K562 (cell line): ENCODE results near the gene OCIAD1. TPM values are rescaled to one million over a fixed set of nuclear protein-coding genes. Genes with fewer than 3 reads are reported as not detected.

ENCODE experiments used
- CXXC5 ChIP-seq: fragments of 250-450 bp; sonication (Bioruptor Pico); IDR thresholded peaks from 2 replicates; pipeline ENCODE4 v1.8.0; 2022; ENCODE audit warnings: inconsistent platforms, mild to moderate bottlenecking, moderate library complexity
- EWSR1 ChIP-seq: fragments of 450-650 bp; IDR thresholded peaks from 2 replicates; pipeline ENCODE4 v1.6.1; 2018; ENCODE audit warnings: borderline replicate concordance, mild to moderate bottlenecking, low read depth, moderate library complexity; ENCODE audit not compliant: partially characterized antibody
- FOSL1 ChIP-seq: fragments of 200-800 bp; sonication (Bioruptor generic); conservative IDR thresholded peaks from 2 replicates; pipeline ENCODE4 v1.6.1; 2016; ENCODE audit warnings: missing genetic modification characterization, missing compliant biosample characterization
- HOMEZ ChIP-seq: fragments of 250-450 bp; sonication (Bioruptor Pico); IDR thresholded peaks from 2 replicates; pipeline ENCODE4 v1.4.0; 2020; ENCODE audit warnings: mild to moderate bottlenecking, moderate library complexity
- NBN ChIP-seq: fragments of 450-650 bp; IDR thresholded peaks from 2 replicates; pipeline ENCODE4 v1.6.1; 2016; ENCODE audit warnings: low read depth, mild to moderate bottlenecking
- NR0B1 ChIP-seq: fragments of 450-650 bp; IDR thresholded peaks from one replicate; pipeline ENCODE4 v1.6.1; 2018; ENCODE audit warnings: mild to moderate bottlenecking, moderate library complexity; ENCODE audit not compliant: partially characterized antibody
- SRSF7 ChIP-seq: fragments of 200-400 bp; formaldehyde crosslinking; optimal IDR thresholded peaks from 2 replicates; pipeline ENCODE3; 2017; ENCODE audit warnings: mild to moderate bottlenecking, low read depth, low read length
- TARDBP ChIP-seq: fragments of 450-650 bp; IDR thresholded peaks from 2 replicates; pipeline ENCODE4 v1.6.1; 2016
- TFE3 ChIP-seq: fragments of 450-650 bp; formaldehyde crosslinking; IDR thresholded peaks from 2 replicates; pipeline ENCODE4 v1.4.0; 2020; ENCODE audit warnings: mild to moderate bottlenecking, mixed read lengths
- TSHZ1 ChIP-seq: fragments of 250-450 bp; sonication (Bioruptor Pico); IDR thresholded peaks from 2 replicates; pipeline ENCODE4 v1.4.0; 2020; ENCODE audit warnings: mild to moderate bottlenecking, moderate library complexity
- USF2 ChIP-seq: sonication (generic); formaldehyde crosslinking; IDR thresholded peaks from 2 replicates; pipeline ENCODE4 v1.5.0; 2020; ENCODE audit warnings: missing genetic modification reagents
- ZNF212 ChIP-seq: fragments of 450-650 bp; formaldehyde crosslinking; IDR thresholded peaks from 2 replicates; pipeline ENCODE4 v1.4.0; 2020; ENCODE audit warnings: mild to moderate bottlenecking
- ZNF280A ChIP-seq: fragments of 450-650 bp; IDR thresholded peaks from 2 replicates; pipeline ENCODE4 v1.6.1; 2018; ENCODE audit warnings: mild to moderate bottlenecking, low read depth; ENCODE audit not compliant: partially characterized antibody
- ZSCAN29 ChIP-seq: fragments of 450-650 bp; IDR thresholded peaks from 2 replicates; pipeline ENCODE4 v1.6.1; 2017
- polyA plus RNA-seq, 8 experiments: library from polyadenylated mRNA; depleted of rRNA in 4 of 8; stranded (reverse) in 5 of 8; unstranded in 3 of 8; fragments of >200 nt; fragmentation: Nextera tagmentation in 2 of 8; fragmentation: Illumina TruSeq in 1 of 8; extraction: Ambion mirVana in 2 of 8; extraction: Trizol in 1 of 8; gene quantifications; 2 replicates each; pipeline versions ENCODE4 v1.2.1 to v1.2.3, GENCODE V29; 2011 to 2014; ENCODE audit warnings: inconsistent platforms in 1 of 8, missing spikeins in 1 of 8
- total RNA-seq, 7 experiments: library from RNA; depleted of rRNA in 6 of 7; stranded (reverse); fragments of >200 nt in 6 of 7; fragmentation: Illumina TruSeq in 2 of 7; extraction: Trizol in 2 of 7; gene quantifications; 2 replicates each; pipeline versions ENCODE4 v1.2.1 to v1.2.3, GENCODE V29; 2011 to 2021; ENCODE audit warnings: low replicate concordance in 1 of 7

Gene OCIAD1
- total and polyA plus RNA-seq, 9 of the 15 experiments (the other 6 are each of a cell fraction or from before 2014, with no cell fraction given) = 99.0 to 358 (median 196) TPM

- TF ChIP-seq TSHZ1 (CRISPR knock-in tag) (no peak), USF2 (CRISPR knock-in tag) (no peak), HOMEZ (CRISPR knock-in tag) (no peak), TFE3 (CRISPR knock-in tag) (no peak), SRSF7 (no peak), FOSL1 (tag) (no peak), CXXC5 (CRISPR knock-in tag) (no peak), ZSCAN29 (no peak), ZNF280A (no peak), EWSR1 (no peak), NR0B1 (no peak), ZNF212 (CRISPR knock-in tag) (no peak), NBN (no peak), TARDBP (no peak)
These were observed 26.1 kb upstream of the OCIAD1 start (continued) for GRCh38 chr4:48804584-48805301.
